CD4-positive, CD25-positive, alpha-beta regulatory T cell (primary cell): ENCODE data around the gene P2RY8. TPM values are rescaled to one million over a fixed set of nuclear protein-coding genes. Genes with fewer than 3 reads are reported as not detected.
A peak's percentile ranks its signal among the peaks of the same experiment; 100 is the strongest.

ENCODE experiments used
- ATAC-seq, 2 donors: fragments of 150-1000 bp; cut with Tn5 transposase; one replicate each; pipeline ENCODE4 v1.10.0; 2021; ENCODE audit warnings: low read depth in 2 of 2, moderate number of reproducible peaks in 2 of 2, moderate library complexity in 1 of 2
- DNase-seq, 3 donors: peaks; one replicate each; pipeline versions ENCODE4 v3.0.0 to v3.0.0-alpha.2; 2012 to 2022; ENCODE audit warnings: mixed read lengths in 1 of 3
- H3K27ac ChIP-seq: one replicate; pipeline ENCODE4 v1.7.0; 2013; ENCODE audit warnings: mild to moderate bottlenecking, low read length; ENCODE audit not compliant: insufficient read depth, poor library complexity, severe bottlenecking
- H3K27me3 ChIP-seq: one replicate; pipeline ENCODE4 v1.7.0; 2013; ENCODE audit warnings: low read length; ENCODE audit not compliant: control insufficient read depth, insufficient read depth
- H3K36me3 ChIP-seq: one replicate; pipeline ENCODE4 v1.7.0; 2013; ENCODE audit warnings: mild to moderate bottlenecking, low read length, moderate library complexity; ENCODE audit not compliant: control insufficient read depth, insufficient read depth
- H3K4me1 ChIP-seq: 2 replicates; pipeline ENCODE4 v1.7.0; 2013; ENCODE audit warnings: mild to moderate bottlenecking, low read length; ENCODE audit not compliant: insufficient read depth, control insufficient read depth, poor library complexity, severe bottlenecking
- H3K4me3 ChIP-seq: one replicate; pipeline ENCODE4 v1.7.0; 2013; ENCODE audit warnings: low read depth, mild to moderate bottlenecking, low read length, moderate library complexity
- H3K9me3 ChIP-seq, 2 experiments: 1 replicate in 1 of 2; 2 replicates in 1 of 2; pipeline ENCODE4 v1.7.0; 2013; ENCODE audit warnings: low read length in 2 of 2, mild to moderate bottlenecking in 1 of 2, moderate library complexity in 1 of 2; ENCODE audit not compliant: control insufficient read depth in 2 of 2
- H3K27ac Mint-ChIP-seq, 3 donors: one replicate each; pipeline ENCODE4 v1.8.0; 2020 to 2022; ENCODE audit warnings: mild to moderate bottlenecking in 3 of 3, mixed read lengths in 3 of 3, moderate library complexity in 2 of 3
- H3K27me3 Mint-ChIP-seq: one replicate; pipeline ENCODE4 v1.8.0; 2022; ENCODE audit warnings: mild to moderate bottlenecking, mixed read lengths
- H3K36me3 Mint-ChIP-seq: one replicate; pipeline ENCODE4 v1.8.0; 2020; ENCODE audit warnings: mixed read lengths
- H3K4me1 Mint-ChIP-seq, 4 donors: one replicate each; pipeline ENCODE4 v1.8.0; 2020 to 2022; ENCODE audit warnings: mixed read lengths in 4 of 4, mild to moderate bottlenecking in 1 of 4
- H3K4me3 Mint-ChIP-seq, 4 donors: one replicate each; pipeline ENCODE4 v1.8.0; 2020 to 2022; ENCODE audit warnings: mild to moderate bottlenecking in 4 of 4, mixed read lengths in 4 of 4, moderate library complexity in 3 of 4
- H3K9me3 Mint-ChIP-seq, 7 donors: one replicate each; pipeline ENCODE4 v1.8.0; 2020 to 2022; ENCODE audit warnings: mixed read lengths in 7 of 7, mild to moderate bottlenecking in 3 of 7, moderate library complexity in 2 of 7
- polyA plus RNA-seq, 4 donors: library from polyadenylated mRNA; unstranded; fragments of 300-500 nt; fragmentation: Illumina TruSeq; gene quantifications; one replicate each; pipeline ENCODE4 v1.2.3, GENCODE V29; 2021
- total RNA-seq: library from RNA; stranded (reverse); gene quantifications from one replicate; pipeline ENCODE4 v1.2.3, GENCODE V29; 2022

P2RY8 gene
- total and polyA plus RNA-seq, 5 donors from 2014 or later: 158 to 222 (median 195) TPM

DNA sequence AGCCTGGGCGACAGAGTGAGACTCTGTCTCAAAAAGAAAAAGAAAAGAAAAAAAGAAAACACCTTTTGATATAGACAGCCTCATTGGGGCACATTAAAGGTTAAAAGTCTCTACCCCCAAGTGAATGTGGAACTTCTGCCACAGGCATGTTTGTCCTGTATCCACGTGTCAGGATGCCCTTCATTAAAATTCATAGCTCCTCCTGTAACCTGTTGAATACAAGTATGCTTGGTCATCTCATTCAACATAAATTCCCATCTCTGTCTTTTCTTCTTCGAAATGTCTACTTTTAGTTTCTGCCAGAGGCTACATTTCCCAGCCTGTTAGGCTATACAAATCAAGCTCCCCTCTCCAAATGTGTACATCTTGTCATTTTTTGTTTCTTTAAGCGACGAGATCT lies 25.8 kb downstream of the P2RY8 start:
- H3K4me1 ChIP-seq: peaks cover 10% of the 10 kb centered on the region
- Mint-ChIP-seq H3K27me3 (no peaks in the 10 kb centered on the region), H3K27ac (peak overlapping the region; percentile 30 to 71 (median 60)), H3K9me3 (peaks cover 0 to 9% (median 3%) of the 10 kb centered on the region in 7 donors), H3K36me3 (peaks cover 26% of the 10 kb centered on the region), H3K4me1 (peaks cover 0 to 28% (median 11%) of the 10 kb centered on the region in 4 donors), H3K4me3 (peak overlapping the region in 1 of 4 donors; percentile 14)
- peaks cover 40% of the 10 kb centered on the region for H3K36me3 ChIP-seq
- no peak overlapping the region for H3K4me3 ChIP-seq
- no peak for ATAC-seq
- no peaks in the 10 kb centered on the region for H3K27me3 ChIP-seq
- no peak for DNase-seq
- H3K27ac ChIP-seq: no peak overlapping the region
- H3K9me3 ChIP-seq: no peaks in the 10 kb centered on the region

DNA sequence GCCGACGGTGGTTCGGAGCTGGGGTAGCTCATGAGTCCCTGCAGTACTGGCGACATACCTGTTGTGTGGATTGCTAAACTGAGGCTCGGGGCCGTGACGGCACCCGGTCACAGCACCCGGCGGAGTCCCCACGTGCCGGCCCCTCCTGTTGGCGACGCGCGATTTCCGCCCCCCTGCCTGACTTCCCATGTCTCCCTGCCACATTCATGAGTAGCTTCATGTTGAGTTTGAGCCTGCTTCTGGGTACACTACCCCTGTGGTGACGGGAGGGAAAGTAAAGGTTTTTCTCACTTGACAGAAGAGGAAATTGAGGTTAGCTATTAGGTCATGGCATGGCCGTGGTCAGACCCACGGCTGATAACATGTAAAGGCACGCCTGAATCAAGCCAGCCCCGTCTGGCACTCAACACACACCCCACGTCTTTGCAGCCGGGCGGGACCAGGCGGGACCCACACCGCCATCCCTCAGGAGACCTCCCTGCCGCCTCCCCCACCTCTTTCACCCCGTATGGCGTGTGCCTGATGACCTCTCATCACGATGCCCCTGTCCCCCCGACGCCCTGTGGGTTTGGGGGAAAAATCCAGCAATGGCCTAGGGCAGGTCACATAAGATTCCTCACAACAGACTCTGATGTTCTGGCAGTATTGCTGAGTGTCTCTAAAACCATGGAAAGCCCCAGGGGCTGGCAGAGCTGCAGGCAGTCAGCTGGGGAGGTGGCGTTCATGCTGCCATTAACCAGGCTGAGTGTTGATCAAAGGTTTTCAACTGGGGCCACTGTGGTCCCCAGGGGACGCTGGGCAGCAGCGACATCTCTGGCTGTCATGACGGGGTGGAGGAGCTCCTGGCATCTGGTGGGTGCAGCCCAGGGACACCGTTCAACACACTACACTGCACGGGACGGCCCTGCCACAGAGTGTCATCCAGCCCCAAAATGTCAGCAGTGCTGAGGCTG lies 29.2 kb downstream of the P2RY8 start:
- Mint-ChIP-seq H3K36me3 (peaks cover 16% of the 10 kb centered on the region), H3K4me1 (peaks cover 0 to 34% (median 17%) of the 10 kb centered on the region in 4 donors)
- ATAC-seq: peak; percentile 60 to 72

DNA sequence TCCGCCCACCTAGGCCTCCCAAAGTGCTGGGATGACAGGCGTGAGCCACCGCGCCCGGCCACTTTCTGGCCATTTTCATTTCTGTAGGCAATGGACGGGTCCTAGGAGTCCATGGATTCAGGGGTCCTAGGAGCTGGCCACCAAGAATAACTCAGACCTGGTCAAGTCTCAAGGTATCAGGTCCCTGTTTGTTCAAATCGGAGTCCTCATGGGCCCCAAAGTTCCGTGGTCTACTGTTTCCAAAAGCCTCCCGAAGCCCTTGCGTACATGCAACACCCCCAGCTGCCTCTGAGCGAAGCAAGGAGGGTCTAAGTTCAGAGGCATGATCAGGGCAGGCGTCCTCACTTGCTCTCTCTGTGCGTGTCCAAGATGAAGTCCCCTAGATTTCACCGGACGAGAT lies 30.1 kb downstream of the P2RY8 start:
- peaks cover 18% of the 10 kb centered on the region for H3K4me1 ChIP-seq
- no peaks in the 10 kb centered on the region for H3K27me3 Mint-ChIP-seq
- H3K4me3 Mint-ChIP-seq: no peak overlapping the region
- H3K27me3 ChIP-seq: no peaks in the 10 kb centered on the region
- no peak for DNase-seq
- H3K36me3 ChIP-seq: peaks cover 41% of the 10 kb centered on the region
- H3K36me3 Mint-ChIP-seq: peaks cover 17% of the 10 kb centered on the region
- peak overlapping the region in 1 of 3 donors; percentile 32 for H3K27ac Mint-ChIP-seq
- peaks cover 0 to 42% (median 21%) of the 10 kb centered on the region in 4 donors for H3K4me1 Mint-ChIP-seq
- H3K9me3 Mint-ChIP-seq: peaks cover 0 to 1% (median 0%) of the 10 kb centered on the region in 7 donors
- ATAC-seq: no peak
- H3K4me3 ChIP-seq: no peak overlapping the region
- H3K27ac ChIP-seq: no peak overlapping the region
- H3K9me3 ChIP-seq: no peaks in the 10 kb centered on the region

More for the DNA sequence above, 29.2 kb downstream of the P2RY8 start:
- no peaks in the 10 kb centered on the region for H3K9me3 ChIP-seq
- H3K27ac ChIP-seq: no peak overlapping the region
- H3K4me3 Mint-ChIP-seq: peak overlapping the region in 2 of 4 donors; percentile 50 to 59
- peak in 1 of 3 donors; percentile 43 for DNase-seq
- no peaks in the 10 kb centered on the region for H3K27me3 ChIP-seq
- no peaks in the 10 kb centered on the region for H3K27me3 Mint-ChIP-seq
- H3K4me3 ChIP-seq: no peak overlapping the region
- peaks cover 0 to 1% (median 0%) of the 10 kb centered on the region in 7 donors for H3K9me3 Mint-ChIP-seq
- H3K27ac Mint-ChIP-seq: peak overlapping the region in 2 of 3 donors; percentile 64 to 69
- peaks cover 12% of the 10 kb centered on the region for H3K4me1 ChIP-seq
- H3K36me3 ChIP-seq: peaks cover 35% of the 10 kb centered on the region

DNA sequence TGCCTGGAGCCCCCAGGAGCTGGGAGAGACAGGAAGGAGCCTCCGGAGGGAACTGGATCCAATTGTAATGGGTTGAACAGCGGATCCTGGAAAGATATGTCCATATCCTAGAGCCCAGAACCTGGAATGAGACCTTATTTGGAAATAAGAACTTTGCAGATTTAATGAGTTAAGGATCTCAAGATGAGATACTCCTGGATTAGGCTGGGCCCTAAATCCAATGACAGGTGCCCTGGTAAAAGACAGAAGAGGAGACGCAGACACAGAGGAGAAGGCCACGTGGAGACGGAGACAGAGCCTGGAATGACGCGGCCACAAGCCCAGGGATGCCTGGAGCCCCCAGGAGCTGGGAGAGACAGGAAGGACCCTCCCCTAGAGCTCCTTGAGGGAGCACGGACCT lies 34.1 kb downstream of the P2RY8 start:
- H3K36me3 ChIP-seq: peaks cover 27% of the 10 kb centered on the region
- no peaks in the 10 kb centered on the region for H3K27me3 ChIP-seq
- Mint-ChIP-seq H3K27ac (peak overlapping the region; percentile 32 to 86 (median 59)), H3K36me3 (peaks cover 13% of the 10 kb centered on the region), H3K27me3 (no peaks in the 10 kb centered on the region), H3K9me3 (peaks cover 0 to 1% (median 0%) of the 10 kb centered on the region in 7 donors), H3K4me3 (no peak overlapping the region), H3K4me1 (peaks cover 5 to 49% (median 20%) of the 10 kb centered on the region in 4 donors)
- H3K9me3 ChIP-seq: no peaks in the 10 kb centered on the region
- no peak for ATAC-seq
- peak overlapping the region; percentile 33 for H3K27ac ChIP-seq
- H3K4me3 ChIP-seq: no peak overlapping the region
- peaks cover 23% of the 10 kb centered on the region for H3K4me1 ChIP-seq
- no peak for DNase-seq

DNA sequence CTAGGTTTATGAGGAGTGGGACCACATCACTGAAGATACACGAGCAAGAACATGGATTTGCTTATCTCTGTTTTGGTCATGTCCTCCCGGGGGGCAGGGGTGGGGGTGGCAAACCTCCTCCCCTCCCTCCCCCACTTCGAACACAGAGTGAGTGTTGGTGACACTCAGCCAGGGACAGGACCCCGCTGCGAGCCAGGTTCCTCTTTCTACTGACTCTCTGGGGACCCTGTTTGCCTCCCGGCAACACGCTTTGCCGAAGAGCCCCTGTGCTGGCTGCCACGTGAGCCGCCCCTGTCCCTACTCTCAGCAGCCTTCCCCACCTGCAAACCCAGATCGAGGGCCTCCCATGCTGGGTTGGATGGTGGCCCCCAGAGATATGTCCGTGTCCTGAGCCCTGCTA lies 34.7 kb downstream of the P2RY8 start:
- H3K9me3 ChIP-seq: no peaks in the 10 kb centered on the region
- DNase-seq: no peak
- H3K36me3 ChIP-seq: peaks cover 27% of the 10 kb centered on the region
- Mint-ChIP-seq H3K9me3 (no peaks in the 10 kb centered on the region), H3K27me3 (no peaks in the 10 kb centered on the region), H3K4me1 (peaks cover 5 to 49% (median 22%) of the 10 kb centered on the region in 4 donors), H3K36me3 (peaks cover 16% of the 10 kb centered on the region), H3K4me3 (peak overlapping the region in 1 of 4 donors; percentile 15), H3K27ac (peak overlapping the region; percentile 32 to 86 (median 59))
- ATAC-seq: peak; percentile 28 to 42
- H3K4me1 ChIP-seq: peaks cover 19% of the 10 kb centered on the region
- no peak overlapping the region for H3K4me3 ChIP-seq
- H3K27ac ChIP-seq: peak overlapping the region; percentile 33
- no peaks in the 10 kb centered on the region for H3K27me3 ChIP-seq

DNA sequence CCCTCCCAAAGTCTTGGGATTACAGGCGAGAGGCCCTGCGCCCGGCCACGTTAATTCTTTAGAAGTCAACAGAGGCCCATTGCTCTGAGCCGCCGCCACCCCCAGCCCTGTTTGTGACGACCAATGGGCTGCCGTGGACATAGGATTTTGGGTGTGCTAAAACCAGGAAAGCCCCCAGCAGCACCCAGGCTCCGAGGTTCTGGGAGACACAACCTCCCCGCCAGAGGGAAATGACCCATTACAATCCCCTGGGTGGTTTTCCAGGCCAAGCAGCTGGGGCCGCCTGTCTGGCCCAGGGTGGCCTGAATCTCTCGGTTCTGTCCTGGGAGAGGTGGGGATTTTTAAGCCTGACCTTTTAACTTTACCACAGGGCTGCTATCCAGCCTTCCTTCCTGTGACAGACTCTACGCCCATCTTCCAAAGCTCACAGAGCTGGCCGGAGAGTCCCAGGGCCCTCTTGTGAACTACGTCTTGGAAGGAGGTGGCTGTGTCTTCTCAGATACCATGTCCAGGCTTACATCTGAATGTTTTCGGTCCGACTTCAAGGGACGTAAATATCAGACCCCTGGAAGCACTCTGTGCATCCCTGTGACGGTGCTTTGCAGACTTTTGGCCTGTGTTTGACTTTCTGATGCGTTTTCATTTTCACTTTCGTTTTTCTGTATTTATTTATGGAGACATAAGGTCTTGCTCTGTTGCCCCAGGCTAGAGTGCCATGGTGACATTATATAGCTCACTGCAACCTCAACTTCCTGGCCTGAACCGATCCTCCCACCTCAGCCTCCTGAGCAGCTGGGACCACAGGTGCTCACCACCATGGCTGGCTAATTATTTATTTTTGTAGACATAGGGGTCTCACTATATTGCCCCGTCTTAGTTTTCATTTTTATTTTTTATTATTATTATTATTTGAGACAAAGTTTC lies 36.0 kb downstream of the P2RY8 start:
- Mint-ChIP-seq H3K9me3 (no peaks in the 10 kb centered on the region), H3K27me3 (no peaks in the 10 kb centered on the region), H3K4me3 (peak overlapping the region; percentile 60 to 81 (median 66)), H3K27ac (peak overlapping the region; percentile 76 to 87 (median 79)), H3K36me3 (peaks cover 13% of the 10 kb centered on the region), H3K4me1 (peaks cover 5 to 53% (median 22%) of the 10 kb centered on the region in 4 donors)
- Histone ChIP-seq H3K9me3 (no peaks in the 10 kb centered on the region), H3K4me3 (peak overlapping the region; percentile 67), H3K27me3 (no peaks in the 10 kb centered on the region), H3K27ac (peak overlapping the region; percentile 70), H3K36me3 (peaks cover 27% of the 10 kb centered on the region), H3K4me1 (peaks cover 19% of the 10 kb centered on the region)
- ATAC-seq: peak; percentile 61 to 64
- DNase-seq: peak in 2 of 3 donors; percentile 41 to 82

DNA sequence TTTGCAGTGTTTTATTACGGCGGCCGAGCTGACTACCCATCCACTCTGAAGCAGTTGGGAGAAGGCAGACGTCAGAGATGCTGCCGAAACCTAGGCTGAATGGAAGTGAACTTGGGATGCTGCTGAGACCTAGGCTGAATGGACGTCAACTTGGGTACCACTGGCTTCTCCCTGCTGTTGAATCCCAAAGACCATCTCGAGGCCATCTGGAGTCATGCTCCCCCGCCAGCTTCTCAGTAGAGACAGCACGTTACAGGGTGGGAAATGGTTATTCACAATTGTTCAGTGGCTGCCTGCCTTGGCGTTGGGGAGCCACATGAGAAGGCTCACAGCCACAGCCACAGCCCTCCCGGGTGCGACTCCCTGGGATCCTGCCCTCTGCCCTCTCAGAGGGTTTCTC lies 40.9 kb downstream of the P2RY8 start:
- no peak overlapping the region for H3K4me3 ChIP-seq
- no peak overlapping the region for H3K27ac ChIP-seq
- Mint-ChIP-seq H3K4me3 (peak overlapping the region in 1 of 4 donors; percentile 12), H3K9me3 (peaks cover 0 to 3% (median 0%) of the 10 kb centered on the region in 7 donors), H3K4me1 (peaks cover 7 to 60% (median 14%) of the 10 kb centered on the region in 4 donors), H3K27ac (peak overlapping the region in 1 of 3 donors; percentile 78), H3K27me3 (no peaks in the 10 kb centered on the region), H3K36me3 (peaks cover 31% of the 10 kb centered on the region)
- no peaks in the 10 kb centered on the region for H3K27me3 ChIP-seq
- no peak for DNase-seq
- H3K9me3 ChIP-seq: no peaks in the 10 kb centered on the region
- peaks cover 32% of the 10 kb centered on the region for H3K36me3 ChIP-seq
- peaks cover 10% of the 10 kb centered on the region for H3K4me1 ChIP-seq
- no peak for ATAC-seq
